Astrocyte (in vitro differentiated cells and primary cell): ENCODE measurements around the gene AK5.

Experiments
- EZH2 ChIP-seq: IDR thresholded peaks from 2 replicates; pipeline ENCODE4 v1.6.1; 2012; ENCODE audit warnings: mild to moderate bottlenecking, low read length, inconsistent platforms; ENCODE audit not compliant: insufficient read depth
- TF ChIP-seq, protein P1 (sequence below): IDR thresholded peaks from 2 replicates; pipeline ENCODE4 v1.5.1; 2011; ENCODE audit warnings: low read depth, mild to moderate bottlenecking, inconsistent platforms, low read length, moderate library complexity; ENCODE audit not compliant: insufficient read depth

DNA sequence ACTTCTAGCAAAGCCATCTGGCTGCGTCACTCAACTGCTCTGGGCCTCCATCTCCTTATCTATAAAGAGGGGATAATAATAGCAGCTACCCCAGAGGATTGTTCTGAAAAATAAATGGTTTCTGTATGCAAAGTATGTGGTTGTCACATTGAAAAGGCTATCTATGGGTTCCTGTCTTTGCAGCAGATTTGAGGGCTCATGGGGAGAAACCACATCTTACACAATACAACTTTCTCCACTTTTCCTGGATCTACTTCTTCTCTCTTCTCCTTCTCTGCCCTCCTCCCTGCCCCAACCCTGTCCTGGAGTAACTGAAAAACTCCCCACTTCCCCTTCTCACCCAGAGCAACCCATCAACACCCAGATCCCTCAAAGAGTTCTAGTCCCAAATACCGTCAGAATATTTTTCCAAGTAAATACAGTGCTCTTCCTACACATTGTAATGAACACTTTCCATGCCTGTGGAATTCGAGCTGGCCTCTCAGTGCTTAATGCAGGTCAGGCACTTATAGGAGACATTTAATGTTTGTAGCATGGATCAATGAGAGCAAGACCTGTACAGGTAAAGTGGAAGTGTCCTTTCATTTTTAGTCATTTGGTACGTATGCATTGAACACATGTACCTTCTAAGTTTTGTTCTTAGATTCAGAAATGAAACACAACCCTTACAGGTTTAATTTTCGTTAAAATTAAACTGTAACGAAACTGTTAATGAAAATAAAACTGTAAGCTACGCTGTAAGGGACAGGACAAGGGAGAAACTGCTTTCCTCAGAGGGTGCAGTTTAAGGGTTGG lies 131.9 kb downstream of the AK5 start:
- TF ChIP-seq, protein P1, sequence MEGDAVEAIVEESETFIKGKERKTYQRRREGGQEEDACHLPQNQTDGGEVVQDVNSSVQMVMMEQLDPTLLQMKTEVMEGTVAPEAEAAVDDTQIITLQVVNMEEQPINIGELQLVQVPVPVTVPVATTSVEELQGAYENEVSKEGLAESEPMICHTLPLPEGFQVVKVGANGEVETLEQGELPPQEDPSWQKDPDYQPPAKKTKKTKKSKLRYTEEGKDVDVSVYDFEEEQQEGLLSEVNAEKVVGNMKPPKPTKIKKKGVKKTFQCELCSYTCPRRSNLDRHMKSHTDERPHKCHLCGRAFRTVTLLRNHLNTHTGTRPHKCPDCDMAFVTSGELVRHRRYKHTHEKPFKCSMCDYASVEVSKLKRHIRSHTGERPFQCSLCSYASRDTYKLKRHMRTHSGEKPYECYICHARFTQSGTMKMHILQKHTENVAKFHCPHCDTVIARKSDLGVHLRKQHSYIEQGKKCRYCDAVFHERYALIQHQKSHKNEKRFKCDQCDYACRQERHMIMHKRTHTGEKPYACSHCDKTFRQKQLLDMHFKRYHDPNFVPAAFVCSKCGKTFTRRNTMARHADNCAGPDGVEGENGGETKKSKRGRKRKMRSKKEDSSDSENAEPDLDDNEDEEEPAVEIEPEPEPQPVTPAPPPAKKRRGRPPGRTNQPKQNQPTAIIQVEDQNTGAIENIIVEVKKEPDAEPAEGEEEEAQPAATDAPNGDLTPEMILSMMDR, result no peak
- no peak for TF ChIP-seq EZH2
